Measurements from ENCODE around the gene DMGDH.

Gene DMGDH

DNA sequence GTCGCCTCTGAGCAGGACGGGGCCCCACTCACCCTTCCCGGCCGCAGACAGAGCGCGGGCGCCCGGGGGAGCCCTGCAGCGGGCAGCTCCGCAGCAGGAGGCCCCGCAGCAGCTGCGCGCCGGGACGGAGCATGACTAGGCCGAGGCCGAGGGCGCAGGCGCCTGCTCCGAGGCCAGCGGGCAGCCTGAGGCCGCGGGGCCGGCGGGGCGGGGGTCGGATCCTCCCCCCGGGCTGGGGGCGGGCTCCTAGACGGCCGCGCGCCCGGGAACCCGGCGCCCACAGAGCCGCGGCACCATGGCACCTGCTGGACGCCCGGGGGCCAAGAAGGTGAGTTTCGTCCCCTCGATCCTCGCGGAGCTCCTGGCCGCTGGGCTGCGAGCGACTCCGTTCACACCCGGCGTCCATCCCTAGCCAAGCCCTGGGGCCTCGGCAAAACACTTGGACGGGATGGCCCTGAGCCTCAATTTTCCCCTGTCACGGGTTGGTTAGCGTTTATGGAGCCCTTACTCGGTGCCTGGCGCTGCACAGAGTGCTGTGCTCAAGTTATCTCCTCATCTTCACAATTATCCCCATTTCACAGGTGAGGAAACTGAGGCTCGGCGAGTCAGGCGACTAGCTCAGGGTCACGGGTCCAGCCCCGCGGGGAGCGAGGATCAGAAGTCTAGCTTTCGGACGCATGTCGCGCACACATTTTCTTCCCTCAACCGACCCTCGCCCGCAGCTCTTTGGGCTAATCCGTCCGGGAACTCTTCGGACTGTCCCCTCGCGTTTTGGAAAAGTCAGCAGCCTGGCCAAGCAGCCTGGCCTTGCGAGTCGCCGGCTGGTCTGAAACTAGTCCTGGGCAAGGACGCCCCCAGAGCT, at the start of gene DMGDH, which contains the start of gene BHMT2:
Gene DMGDH (minus strand): TSS at position 187 of the 862 bp plus-strand sequence. CDS start 54 bp downstream, at position 133.
Gene BHMT2 (plus strand): TSS at position 280 of the 862 bp plus-strand sequence. CDS start 16 bp downstream, at position 296.
- peak; percentile 25 for DNase-seq (ENCODE audit: low read depth)
- peak within 1 kb of the TSS; percentile 29 for H3K4me3 ChIP-seq (replicated peaks; ENCODE audit: low read depth, low read length)
- TF ChIP-seq, protein P1, sequence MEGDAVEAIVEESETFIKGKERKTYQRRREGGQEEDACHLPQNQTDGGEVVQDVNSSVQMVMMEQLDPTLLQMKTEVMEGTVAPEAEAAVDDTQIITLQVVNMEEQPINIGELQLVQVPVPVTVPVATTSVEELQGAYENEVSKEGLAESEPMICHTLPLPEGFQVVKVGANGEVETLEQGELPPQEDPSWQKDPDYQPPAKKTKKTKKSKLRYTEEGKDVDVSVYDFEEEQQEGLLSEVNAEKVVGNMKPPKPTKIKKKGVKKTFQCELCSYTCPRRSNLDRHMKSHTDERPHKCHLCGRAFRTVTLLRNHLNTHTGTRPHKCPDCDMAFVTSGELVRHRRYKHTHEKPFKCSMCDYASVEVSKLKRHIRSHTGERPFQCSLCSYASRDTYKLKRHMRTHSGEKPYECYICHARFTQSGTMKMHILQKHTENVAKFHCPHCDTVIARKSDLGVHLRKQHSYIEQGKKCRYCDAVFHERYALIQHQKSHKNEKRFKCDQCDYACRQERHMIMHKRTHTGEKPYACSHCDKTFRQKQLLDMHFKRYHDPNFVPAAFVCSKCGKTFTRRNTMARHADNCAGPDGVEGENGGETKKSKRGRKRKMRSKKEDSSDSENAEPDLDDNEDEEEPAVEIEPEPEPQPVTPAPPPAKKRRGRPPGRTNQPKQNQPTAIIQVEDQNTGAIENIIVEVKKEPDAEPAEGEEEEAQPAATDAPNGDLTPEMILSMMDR (IDR thresholded peaks at IDR 0.05; ENCODE audit: low read length, missing control alignments) = no peak

DNA sequence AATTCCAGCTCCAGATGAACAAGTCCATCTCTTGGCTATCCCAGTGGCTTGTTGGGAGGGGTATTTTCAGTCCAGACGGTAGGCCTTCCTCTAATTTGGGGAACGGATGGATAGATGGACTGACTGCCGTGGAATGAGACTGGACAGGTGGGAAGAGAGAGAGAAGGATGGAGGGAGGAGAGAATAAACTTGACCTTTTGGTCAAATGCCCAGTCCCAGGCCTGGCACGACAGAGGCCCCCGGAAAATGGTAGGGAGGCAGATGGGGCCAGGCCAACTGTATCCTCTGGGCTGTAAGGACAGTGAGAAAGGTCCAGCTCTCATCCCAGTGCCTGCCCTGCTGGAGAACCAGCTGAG, 43.2 kb upstream of the DMGDH start:
- no peak for DNase-seq (ENCODE audit: low read depth)
- TF ChIP-seq, protein P1 (IDR thresholded peaks at IDR 0.05; ENCODE audit: low read length, missing control alignments) = no peak
- H3K4me3 ChIP-seq (replicated peaks; ENCODE audit: low read depth, low read length) = no peak overlapping the region

DNA sequence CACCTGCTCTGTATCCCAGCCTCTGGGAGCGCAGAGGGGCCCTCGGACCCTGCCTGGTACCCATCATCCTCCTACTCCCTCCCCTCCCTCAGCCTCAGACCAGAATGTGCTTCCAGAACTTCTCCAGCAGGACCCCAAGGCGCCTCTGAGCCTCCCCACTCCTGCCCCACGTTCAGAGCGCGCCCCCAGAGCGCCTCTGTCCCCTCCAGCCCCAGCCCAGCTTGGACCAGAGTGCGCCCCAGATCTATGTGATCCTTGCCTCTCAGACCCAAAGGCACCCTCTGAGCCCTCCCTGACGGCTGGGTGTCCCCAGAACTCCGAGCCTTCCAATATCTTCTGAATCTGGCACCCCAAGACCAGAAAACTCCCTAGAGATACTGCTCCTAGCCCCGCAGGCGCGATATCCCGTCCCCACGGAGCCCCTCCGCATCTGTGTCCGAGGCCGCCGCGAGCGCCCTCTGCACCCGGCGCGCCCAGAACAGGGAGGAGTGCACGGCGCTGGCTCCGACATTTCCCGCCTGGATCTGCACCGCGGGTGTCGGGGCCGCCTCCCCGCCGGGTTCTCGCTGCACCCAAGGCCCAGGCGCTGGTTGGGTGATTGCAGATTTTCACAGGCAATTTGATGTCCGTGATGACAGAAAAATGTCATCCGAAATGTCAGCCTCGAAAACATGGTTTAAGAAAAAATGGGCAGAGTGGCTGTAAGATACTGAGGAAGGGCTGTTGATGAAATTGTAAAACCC, 42.7 kb upstream of the DMGDH start:
- DNase-seq (ENCODE audit: low read depth) = no peak
- TF ChIP-seq, protein P1 (IDR thresholded peaks at IDR 0.05; ENCODE audit: low read length, missing control alignments) = no peak
- H3K4me3 ChIP-seq (replicated peaks; ENCODE audit: low read depth, low read length) = no peak overlapping the region

DNA sequence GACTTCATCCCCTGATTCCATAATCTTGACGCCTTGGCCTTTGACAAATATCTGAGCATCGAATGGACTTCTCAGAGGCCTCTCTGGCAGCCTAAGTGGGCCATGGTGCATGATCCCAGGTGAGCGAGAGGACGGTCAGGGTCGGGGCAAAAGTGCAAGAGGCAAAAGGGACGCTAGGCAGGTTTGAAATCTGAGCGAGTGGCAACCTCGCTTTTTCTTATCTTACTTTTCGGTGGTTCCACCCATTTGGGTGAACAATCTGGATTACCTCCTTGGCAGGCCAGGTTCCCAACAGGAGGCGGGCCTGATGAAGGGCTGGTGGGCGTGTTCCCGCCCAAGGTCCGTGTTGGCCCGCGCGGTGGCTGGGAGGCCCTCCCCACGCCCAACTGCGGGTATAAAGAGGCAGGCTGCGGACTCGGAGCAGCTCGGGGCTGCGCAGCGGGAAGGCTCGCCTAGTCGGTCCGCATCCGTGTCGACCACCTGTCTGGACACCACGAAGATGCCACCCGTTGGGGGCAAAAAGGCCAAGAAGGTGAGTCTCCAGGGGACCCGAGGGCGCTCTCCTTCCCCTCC, 42.0 kb upstream of the DMGDH start, which contains the start of gene BHMT:
Gene BHMT (plus strand): TSS at position 423 of the 573 bp plus-strand sequence. CDS start 77 bp downstream, at position 500.
- no peak for DNase-seq (ENCODE audit: low read depth)
- TF ChIP-seq, protein P1 (IDR thresholded peaks at IDR 0.05; ENCODE audit: low read length, missing control alignments) = no peak
- no peak within 1 kb of the TSS for H3K4me3 ChIP-seq (replicated peaks; ENCODE audit: low read depth, low read length)

DNA sequence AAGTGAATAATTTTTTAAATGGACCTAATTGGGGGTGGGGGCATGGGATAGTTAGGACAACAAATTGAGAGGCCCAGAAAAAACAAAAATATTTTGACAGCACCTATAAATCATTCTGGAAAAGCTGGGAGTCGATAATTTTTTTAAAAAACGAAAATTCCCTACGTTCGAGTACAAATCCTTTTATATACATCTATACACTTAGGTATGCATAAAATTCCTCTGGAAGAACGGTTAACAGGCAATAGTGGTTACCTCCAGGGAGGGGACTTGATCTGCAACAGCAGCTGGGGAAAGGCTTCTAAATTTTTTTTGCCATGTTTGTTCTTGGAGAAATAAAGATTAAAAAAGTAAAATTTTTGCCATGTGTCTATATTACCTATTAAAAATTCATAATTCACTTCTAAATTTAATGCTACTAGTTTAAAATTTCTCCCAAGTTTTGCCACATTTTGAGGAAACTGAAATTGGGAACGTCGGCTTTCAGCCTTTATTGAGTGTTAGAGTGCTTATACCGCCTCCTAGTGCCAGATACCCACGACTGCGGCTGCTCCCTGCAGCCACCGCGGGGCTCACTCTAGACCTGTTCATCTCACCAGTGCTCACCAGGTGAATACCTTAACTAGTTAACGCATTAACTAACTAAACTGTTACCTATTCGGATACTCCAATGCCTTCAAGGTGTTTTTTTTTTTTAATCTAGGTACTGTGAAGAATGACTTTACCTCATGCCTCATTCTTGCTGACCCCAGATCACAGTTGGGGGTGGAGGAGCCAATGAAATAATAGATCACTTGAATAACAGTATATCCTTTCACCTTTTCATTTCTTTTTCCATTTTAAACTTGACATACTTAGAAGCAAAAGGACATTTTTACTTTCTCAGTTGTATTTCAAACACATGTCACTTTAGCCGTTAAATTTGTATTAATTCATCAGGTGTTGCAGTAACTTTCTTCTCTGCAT, 40.3 kb upstream of the DMGDH start:
- DNase-seq (ENCODE audit: low read depth) = no peak
- H3K4me3 ChIP-seq (replicated peaks; ENCODE audit: low read depth, low read length) = no peak overlapping the region
- TF ChIP-seq, protein P1 (IDR thresholded peaks at IDR 0.05; ENCODE audit: low read length, missing control alignments) = peak; percentile 27

DNA sequence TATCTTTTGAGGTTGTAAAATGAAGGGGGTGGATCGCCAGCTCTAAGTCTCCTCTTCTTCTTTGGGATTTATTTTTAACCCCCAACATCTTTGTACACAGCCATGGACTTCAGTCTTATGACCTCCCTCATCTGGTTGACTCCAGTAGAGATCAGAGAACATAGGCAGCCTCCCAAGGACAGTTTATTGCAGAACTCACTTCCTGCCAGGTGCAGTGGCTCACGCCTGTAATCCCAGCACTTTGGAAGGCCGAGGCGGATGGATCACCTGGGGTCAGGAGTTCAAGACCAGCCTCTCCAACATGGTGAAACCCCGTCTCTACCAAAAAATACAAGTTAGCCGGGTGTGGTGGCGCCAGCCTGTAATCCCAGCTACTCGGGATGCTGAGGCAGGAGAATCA, 39.3 kb upstream of the DMGDH start:
- TF ChIP-seq, protein P1 (IDR thresholded peaks at IDR 0.05; ENCODE audit: low read length, missing control alignments) = no peak
- DNase-seq (ENCODE audit: low read depth) = no peak
- H3K4me3 ChIP-seq (replicated peaks; ENCODE audit: low read depth, low read length) = no peak overlapping the region
